Activated naive CD8-positive, alpha-beta T cell treated with anti-CD3 and anti-CD28 coated beads, Interleukin-2, amount 10 ng/mL, durations not matched to agents 7 days and 5 days (primary cell): Measurements from ENCODE around the gene IFT27. TPM values are rescaled to one million over a fixed set of nuclear protein-coding genes. Genes with fewer than 3 reads are reported as not detected.

Experiments used
- ATAC-seq: fragments of 150-1000 bp; cut with Tn5 transposase; one replicate; pipeline ENCODE4 v1.10.0; 2021; ENCODE audit warnings: low read depth, moderate library complexity
- POLR2A ChIA-PET: fragments of 350-600 bp; sonication (Branson Sonifier 250); formaldehyde crosslinking; loops from one replicate; lab custom pipeline; 2021; ENCODE audit warnings: antibody characterized with exemption; lab: Charles Lee
- DNase-seq: peaks from one replicate; pipeline ENCODE4 v3.0.0; 2021
- H3K27ac Mint-ChIP-seq: one replicate; pipeline ENCODE4 v1.8.0; 2022; ENCODE audit warnings: mild to moderate bottlenecking, mixed read lengths
- H3K27me3 Mint-ChIP-seq: one replicate; pipeline ENCODE4 v1.8.0; 2022; ENCODE audit warnings: mild to moderate bottlenecking, moderate library complexity, mixed read lengths
- H3K36me3 Mint-ChIP-seq: one replicate; pipeline ENCODE4 v1.8.0; 2021; ENCODE audit warnings: mild to moderate bottlenecking, mixed read lengths
- H3K4me1 Mint-ChIP-seq: one replicate; pipeline ENCODE4 v1.8.0; 2021; ENCODE audit warnings: mixed read lengths
- H3K4me3 Mint-ChIP-seq: one replicate; pipeline ENCODE4 v1.8.0; 2022; ENCODE audit warnings: mild to moderate bottlenecking, moderate library complexity, mixed read lengths
- H3K9me3 Mint-ChIP-seq: one replicate; pipeline ENCODE4 v1.8.0; 2021; ENCODE audit warnings: mixed read lengths
- total RNA-seq, 2 experiments: library from RNA; stranded (reverse); gene quantifications; one replicate each; pipeline ENCODE4 v1.2.3, GENCODE V29; 2021

The IFT27 gene
- total RNA-seq, 2 experiments from 2014 or later = 23.5 to 27.8 TPM

DNA sequence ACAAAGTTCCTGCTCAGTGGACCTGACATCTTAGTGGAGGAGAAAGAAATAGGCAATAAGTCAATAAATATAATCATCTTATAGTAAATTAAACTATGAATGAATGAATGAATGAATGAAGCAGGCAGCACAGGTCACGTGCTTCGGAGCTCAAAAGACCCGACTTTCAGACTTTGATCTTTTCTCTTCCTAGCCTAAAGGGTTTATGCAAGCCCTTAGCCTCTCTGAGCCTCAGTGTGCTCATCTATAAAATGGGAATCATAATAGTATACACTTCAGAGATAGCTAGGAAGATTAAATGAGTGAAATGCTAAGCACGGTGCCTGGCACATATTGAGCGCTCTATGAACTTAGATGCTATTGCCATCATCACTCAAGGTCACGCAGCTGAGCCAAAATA lies 33.4 kb upstream of the IFT27 start:
- Mint-ChIP-seq H3K27me3 (peaks cover 11% of the 10 kb centered on the region), H3K4me3 (peak overlapping the region; percentile 74), H3K27ac (peak overlapping the region; percentile 79), H3K4me1 (peaks cover 29% of the 10 kb centered on the region), H3K36me3 (no peaks in the 10 kb centered on the region), H3K9me3 (no peaks in the 10 kb centered on the region)
- DNase-seq = no peak
- ATAC-seq = no peak
- POLR2A ChIA-PET = interaction anchor here (0.6 to 1.4 kb wide), 4 partner anchors 11 to 67 kb away, joined by 4 to 7 read pairs (median 5); partner anchors contain the start of genes IFT27 and NCF4

GRCh38 chr22:36808721-36809344 lies 32.9 kb upstream of the IFT27 start:
- Mint-ChIP-seq H3K27ac (peak overlapping the region; percentile 79), H3K36me3 (no peaks in the 10 kb centered on the region), H3K27me3 (peaks cover 9% of the 10 kb centered on the region), H3K4me3 (peak overlapping the region; percentile 74), H3K4me1 (peaks cover 29% of the 10 kb centered on the region), H3K9me3 (no peaks in the 10 kb centered on the region)
- DNase-seq (no peak), ATAC-seq (peak; percentile 89)
- POLR2A ChIA-PET = interaction anchor here (0.6 to 1.4 kb wide), 5 partner anchors 11 to 66 kb away, joined by 3 to 7 read pairs (median 4); partner anchors contain the start of genes IFT27 and NCF4

GRCh38 chr22:36807627-36808026 lies 31.7 kb upstream of the IFT27 start:
- no peak for DNase-seq
- Mint-ChIP-seq H3K4me3 (peak overlapping the region; percentile 74), H3K27ac (peak overlapping the region; percentile 79), H3K9me3 (no peaks in the 10 kb centered on the region), H3K27me3 (peaks cover 12% of the 10 kb centered on the region), H3K36me3 (no peaks in the 10 kb centered on the region), H3K4me1 (peaks cover 29% of the 10 kb centered on the region)
- no peak for ATAC-seq
- POLR2A ChIA-PET = no interaction called here

GRCh38 chr22:36806835-36807234 lies 30.9 kb upstream of the IFT27 start:
- Mint-ChIP-seq H3K9me3 (no peaks in the 10 kb centered on the region), H3K27me3 (peaks cover 15% of the 10 kb centered on the region), H3K36me3 (no peaks in the 10 kb centered on the region), H3K27ac (no peak overlapping the region), H3K4me3 (no peak overlapping the region), H3K4me1 (peaks cover 29% of the 10 kb centered on the region)
- ATAC-seq (no peak), DNase-seq (no peak)
- POLR2A ChIA-PET = no interaction called here

DNA sequence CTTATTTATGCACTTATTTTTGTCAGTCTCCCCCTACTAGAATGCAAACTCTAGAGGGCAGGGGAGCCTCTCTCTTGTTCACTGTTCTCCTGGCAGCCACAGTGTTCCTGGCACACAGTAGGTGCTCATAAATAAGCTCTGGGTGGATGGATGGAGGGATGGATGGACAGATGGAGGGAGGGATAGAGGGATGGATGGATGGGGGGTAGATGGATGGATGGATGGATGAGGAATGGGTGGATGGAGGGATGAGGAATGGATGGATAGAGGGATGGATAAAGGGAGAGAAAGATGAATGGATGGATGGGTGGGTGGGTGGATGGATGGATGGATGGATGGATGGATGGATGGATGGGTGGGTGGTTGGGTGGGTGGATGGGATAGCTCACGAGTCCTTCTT lies 27.4 kb upstream of the IFT27 start:
- POLR2A ChIA-PET = interaction anchor here (1.6 kb wide), 1 partner anchor 16 kb away, joined by 3 read pairs; no protein-coding TSS in a partner anchor
- Mint-ChIP-seq H3K27ac (no peak overlapping the region), H3K9me3 (no peaks in the 10 kb centered on the region), H3K36me3 (no peaks in the 10 kb centered on the region), H3K27me3 (peaks cover 22% of the 10 kb centered on the region), H3K4me1 (peaks cover 16% of the 10 kb centered on the region), H3K4me3 (no peak overlapping the region)
- DNase-seq (no peak), ATAC-seq (no peak)

GRCh38 chr22:36798674-36799066 lies 22.8 kb upstream of the IFT27 start:
- Mint-ChIP-seq H3K36me3 (no peaks in the 10 kb centered on the region), H3K4me3 (no peak overlapping the region), H3K9me3 (no peaks in the 10 kb centered on the region), H3K27ac (no peak overlapping the region), H3K27me3 (peaks cover 21% of the 10 kb centered on the region), H3K4me1 (peaks cover 1% of the 10 kb centered on the region)
- DNase-seq (no peak), ATAC-seq (no peak)
- POLR2A ChIA-PET = no interaction called here

GRCh38 chr22:36797911-36798673 lies 22.2 kb upstream of the IFT27 start:
- no peaks in the 10 kb centered on the region for H3K36me3 Mint-ChIP-seq
- H3K27ac Mint-ChIP-seq = no peak overlapping the region
- ATAC-seq = no peak
- peaks cover 16% of the 10 kb centered on the region for H3K27me3 Mint-ChIP-seq
- no peaks in the 10 kb centered on the region for H3K9me3 Mint-ChIP-seq
- peaks cover 1% of the 10 kb centered on the region for H3K4me1 Mint-ChIP-seq
- H3K4me3 Mint-ChIP-seq = no peak overlapping the region
- no peak for DNase-seq
- POLR2A ChIA-PET = no interaction called here

- DNase-seq (no peak), ATAC-seq (no peak)
- POLR2A ChIA-PET = no interaction called here
- H3K4me3 Mint-ChIP-seq = no peak overlapping the region
- no peaks in the 10 kb centered on the region for H3K9me3 Mint-ChIP-seq
- H3K27me3 Mint-ChIP-seq = peaks cover 16% of the 10 kb centered on the region
- no peaks in the 10 kb centered on the region for H3K36me3 Mint-ChIP-seq
- H3K4me1 Mint-ChIP-seq = peaks cover 1% of the 10 kb centered on the region
- no peak overlapping the region for H3K27ac Mint-ChIP-seq
Measured at GRCh38 chr22:36797374-36797773, 21.5 kb upstream of the IFT27 start.

DNA sequence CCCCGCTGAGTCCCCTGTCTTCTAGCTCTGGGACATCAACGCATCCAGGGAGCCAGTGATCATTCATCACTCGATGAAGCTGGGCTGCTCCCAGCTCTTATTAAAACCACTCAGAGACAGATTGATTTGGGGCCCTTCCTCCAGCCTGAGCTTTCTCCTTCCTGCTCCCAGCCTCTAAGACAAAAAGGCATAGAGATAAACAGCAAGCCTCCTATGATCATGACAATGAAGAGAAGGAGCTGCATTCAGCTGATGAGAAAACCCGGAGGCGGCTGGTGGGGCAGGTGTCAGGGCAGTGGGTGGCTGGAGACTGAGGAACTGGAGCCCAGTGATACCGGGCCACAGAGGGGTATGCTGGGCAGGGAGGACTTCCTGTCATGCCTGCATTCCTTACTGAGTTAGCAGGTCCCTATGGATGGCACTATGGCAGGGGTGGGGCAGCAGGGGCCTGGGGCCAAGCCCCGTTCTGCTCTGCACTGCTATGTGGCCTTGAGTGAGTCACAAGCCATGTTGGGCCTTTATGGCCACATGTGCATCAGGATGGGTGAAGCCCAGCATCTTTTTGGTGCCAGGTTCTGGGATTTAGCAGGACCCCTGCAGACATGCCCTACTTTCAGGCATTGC lies 20.7 kb upstream of the IFT27 start:
- no peak for ATAC-seq
- H3K36me3 Mint-ChIP-seq = no peaks in the 10 kb centered on the region
- no peak overlapping the region for H3K4me3 Mint-ChIP-seq
- no peak for DNase-seq
- H3K27ac Mint-ChIP-seq = peak overlapping the region; percentile 32
- H3K4me1 Mint-ChIP-seq = no peaks in the 10 kb centered on the region
- H3K27me3 Mint-ChIP-seq = peaks cover 11% of the 10 kb centered on the region
- POLR2A ChIA-PET = no interaction called here
- H3K9me3 Mint-ChIP-seq = no peaks in the 10 kb centered on the region

GRCh38 chr22:36795633-36796032 lies 19.7 kb upstream of the IFT27 start:
- Mint-ChIP-seq H3K9me3 (no peaks in the 10 kb centered on the region), H3K36me3 (no peaks in the 10 kb centered on the region), H3K27me3 (peaks cover 8% of the 10 kb centered on the region), H3K4me1 (peaks cover 6% of the 10 kb centered on the region), H3K4me3 (no peak overlapping the region), H3K27ac (no peak overlapping the region)
- DNase-seq (no peak), ATAC-seq (no peak)
- POLR2A ChIA-PET = no interaction called here

DNA sequence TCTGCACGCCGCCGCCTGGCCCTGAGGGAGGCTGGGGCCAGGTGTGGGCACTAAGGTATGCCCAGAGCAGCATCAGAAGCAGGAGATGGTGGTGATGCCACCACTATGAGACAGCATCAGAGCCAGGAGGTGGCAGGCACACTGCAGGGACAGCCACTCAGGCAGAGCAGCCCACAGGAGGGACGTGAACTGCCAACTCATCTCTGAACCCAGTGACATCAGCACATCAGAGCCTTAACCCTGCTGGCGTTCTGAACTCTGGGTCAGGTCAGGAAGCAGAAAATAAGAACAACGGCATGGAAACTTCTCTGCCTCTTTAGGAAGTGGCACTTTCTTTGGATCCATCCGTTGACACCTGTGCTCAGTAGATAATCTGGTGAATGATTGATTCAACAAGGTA lies 14.7 kb upstream of the IFT27 start:
- POLR2A ChIA-PET = no interaction called here
- H3K27ac Mint-ChIP-seq = peak overlapping the region; percentile 39
- H3K27me3 Mint-ChIP-seq = peaks cover 11% of the 10 kb centered on the region
- no peaks in the 10 kb centered on the region for H3K9me3 Mint-ChIP-seq
- no peaks in the 10 kb centered on the region for H3K36me3 Mint-ChIP-seq
- peaks cover 9% of the 10 kb centered on the region for H3K4me1 Mint-ChIP-seq
- peak; percentile 98 for ATAC-seq
- no peak overlapping the region for H3K4me3 Mint-ChIP-seq
- DNase-seq = peak; percentile 41

- peaks cover 14% of the 10 kb centered on the region for H3K4me1 Mint-ChIP-seq
- H3K9me3 Mint-ChIP-seq = no peaks in the 10 kb centered on the region
- H3K36me3 Mint-ChIP-seq = no peaks in the 10 kb centered on the region
- no peak overlapping the region for H3K4me3 Mint-ChIP-seq
- H3K27me3 Mint-ChIP-seq = peaks cover 12% of the 10 kb centered on the region
- POLR2A ChIA-PET = interaction anchor here (0.9 to 1.1 kb wide), 3 partner anchors 11 to 16 kb away, joined by 3 read pairs; partner anchors contain the start of gene IFT27
- H3K27ac Mint-ChIP-seq = no peak overlapping the region
- ATAC-seq (no peak), DNase-seq (no peak)
Measured at GRCh38 chr22:36787204-36787988, 11.5 kb upstream of the IFT27 start.

DNA sequence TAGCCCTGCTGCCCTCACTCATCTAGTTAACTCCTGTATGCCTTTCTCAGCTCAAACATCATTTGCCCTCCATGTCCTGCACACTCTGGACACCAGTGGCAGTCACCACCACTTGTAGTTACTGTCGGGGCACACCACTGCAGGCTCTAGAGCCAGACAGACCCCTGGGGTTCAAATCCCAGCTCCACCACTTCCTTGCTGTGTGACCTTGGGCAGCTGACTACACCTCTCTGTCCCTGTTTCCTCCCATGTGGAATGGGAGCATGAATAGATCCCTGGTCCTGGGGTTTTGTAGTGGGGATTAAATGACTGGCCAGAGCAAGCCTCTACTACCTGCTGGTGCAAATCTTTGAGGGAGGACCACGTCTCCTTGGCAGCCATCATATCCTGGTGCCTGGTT lies 7.8 kb upstream of the IFT27 start:
- no peak overlapping the region for H3K4me3 Mint-ChIP-seq
- peaks cover 9% of the 10 kb centered on the region for H3K27me3 Mint-ChIP-seq
- POLR2A ChIA-PET = interaction anchor here (1.0 kb wide), 1 partner anchor 70 kb away, joined by 3 read pairs; no protein-coding TSS in a partner anchor
- no peak overlapping the region for H3K27ac Mint-ChIP-seq
- no peak for DNase-seq
- H3K36me3 Mint-ChIP-seq = no peaks in the 10 kb centered on the region
- peaks cover 17% of the 10 kb centered on the region for H3K4me1 Mint-ChIP-seq
- ATAC-seq = no peak
- H3K9me3 Mint-ChIP-seq = no peaks in the 10 kb centered on the region
